Endothelial cell of umbilical vein (primary cell): Measurements from ENCODE around the gene SLC35G4. TPM values are rescaled to one million over a fixed set of nuclear protein-coding genes. Genes with fewer than 3 reads are reported as not detected.

Experiments used
- BruUV-seq: library from RNA; stranded (reverse); fragments of 400-500 nt; replicated peaks from 2 replicates; lab custom pipeline; 2021; lab: Mats Ljungman, UMichigan
- CTCF ChIA-PET: fragments of 300-600, 350-600 bp; sonication (Branson Sonifier 250); formaldehyde crosslinking; loops from one replicate; lab custom pipeline; 2021; ENCODE audit warnings: antibody characterized with exemption, inconsistent platforms; lab: Charles Lee
- POLR2A ChIA-PET: fragments of 300-600, 350-600 bp; sonication (Branson Sonifier 250); formaldehyde crosslinking; loops from one replicate; lab custom pipeline; 2021; ENCODE audit warnings: antibody characterized with exemption, inconsistent platforms; lab: Charles Lee
- DNase-seq: peaks from one replicate; pipeline ENCODE4 v3.0.0-alpha.2; 2011; ENCODE audit warnings: low read depth, low spot score
- FAIRE-seq: peaks from 2 replicates; lab custom pipeline; 2011; peaks lifted over from hg19 to GRCh38; lab: Jason Lieb, UNC
- H2AFZ ChIP-seq: 2 replicates; pipeline ENCODE4 v1.6.0; 2012; ENCODE audit warnings: low read depth, low read length, control low read depth, inconsistent platforms
- H3K27ac ChIP-seq: 2 replicates; pipeline ENCODE4 v1.5.1; 2011; ENCODE audit warnings: low read depth, mild to moderate bottlenecking, control low read depth, low read length, moderate library complexity; ENCODE audit not compliant: insufficient read depth
- H3K27me3 ChIP-seq, 2 experiments: 2 replicates each; pipeline versions ENCODE4 v1.6.0 to v1.6.1; 2011; ENCODE audit warnings: low read length in 2 of 2, mixed read lengths in 1 of 2; ENCODE audit not compliant: control insufficient read depth in 2 of 2, insufficient read depth in 2 of 2
- H3K36me3 ChIP-seq, 2 experiments: 2 replicates in 1 of 2; 3 replicates in 1 of 2; pipeline ENCODE4 v1.5.1; 2011; ENCODE audit warnings: low read length in 2 of 2, mild to moderate bottlenecking in 1 of 2, moderate library complexity in 1 of 2; ENCODE audit not compliant: control insufficient read depth in 2 of 2, insufficient read depth in 2 of 2; ENCODE audit errors: extremely low read depth in 1 of 2
- H3K4me1 ChIP-seq: 3 replicates; pipeline ENCODE4 v1.5.1; 2011; ENCODE audit warnings: mild to moderate bottlenecking, low read length; ENCODE audit not compliant: control insufficient read depth, insufficient read depth; ENCODE audit errors: extremely low read depth
- H3K4me2 ChIP-seq: 2 replicates; pipeline ENCODE4 v1.6.1; 2011; ENCODE audit warnings: low read length, control low read depth, mixed read lengths; ENCODE audit not compliant: insufficient read depth
- H3K4me3 ChIP-seq, 3 experiments: fragments of 200-600 bp in 1 of 3; sonication (generic), shearing (Covaris generic) in 1 of 3; replicated peaks in 1 of 3; 2 replicates each; pipeline ENCODE4 v1.5.1; 2011 to 2016; ENCODE audit warnings: control low read depth in 3 of 3, low read length in 3 of 3, mild to moderate bottlenecking in 2 of 3, inconsistent platforms in 1 of 3, low read depth in 1 of 3, moderate library complexity in 1 of 3; ENCODE audit not compliant: insufficient read depth in 1 of 3
- H3K79me2 ChIP-seq: 2 replicates; pipeline ENCODE4 v1.6.0; 2012; ENCODE audit warnings: low read length, inconsistent platforms; ENCODE audit not compliant: control insufficient read depth, insufficient read depth
- H3K9ac ChIP-seq: replicated peaks from 2 replicates; pipeline ENCODE3; 2011; ENCODE audit warnings: low read length, control low read depth; ENCODE audit not compliant: insufficient read depth; ENCODE audit errors: extremely low read depth
- H3K9me1 ChIP-seq: replicated peaks from 3 replicates; pipeline ENCODE4 v1.6.0; 2011; ENCODE audit warnings: mild to moderate bottlenecking, low read length; ENCODE audit not compliant: control insufficient read depth, insufficient read depth; ENCODE audit errors: extremely low read depth
- H3K9me3 ChIP-seq: replicated peaks from 2 replicates; pipeline ENCODE4 v1.5.1; 2012; ENCODE audit warnings: low read length, inconsistent platforms; ENCODE audit not compliant: control insufficient read depth, insufficient read depth
- H4K20me1 ChIP-seq: replicated peaks from 2 replicates; pipeline ENCODE3; 2011; ENCODE audit warnings: mild to moderate bottlenecking, low read length; ENCODE audit not compliant: control insufficient read depth, insufficient read depth; ENCODE audit errors: extremely low read depth
- CTCF ChIP-seq, 2 donors: IDR thresholded peaks; 1 replicate in 1 of 2; 2 replicates in 1 of 2; pipeline ENCODE4 v1.5.1; 2011; ENCODE audit warnings: low read length in 2 of 2, mild to moderate bottlenecking in 2 of 2, moderate library complexity in 2 of 2, control low read depth in 1 of 2, inconsistent platforms in 1 of 2, low read depth in 1 of 2; ENCODE audit not compliant: insufficient read depth in 1 of 2; ENCODE audit errors: extremely low read depth in 1 of 2
- EZH2 ChIP-seq: IDR thresholded peaks from 2 replicates; pipeline ENCODE4 v1.6.1; 2012; ENCODE audit warnings: borderline replicate concordance, low read depth, mild to moderate bottlenecking, moderate library complexity, low read length, inconsistent platforms; ENCODE audit not compliant: severe bottlenecking
- FOS ChIP-seq: IDR thresholded peaks from 2 replicates; pipeline ENCODE4 v1.6.1; 2011; ENCODE audit warnings: mild to moderate bottlenecking, low read length, moderate library complexity, borderline replicate concordance; ENCODE audit not compliant: insufficient read depth
- GATA2 ChIP-seq: IDR thresholded peaks from 2 replicates; pipeline ENCODE4 v1.7.0; 2011; ENCODE audit warnings: low read depth, mild to moderate bottlenecking, moderate library complexity, mixed read lengths, low read length; ENCODE audit not compliant: insufficient read length, insufficient read depth
- JUN ChIP-seq: IDR thresholded peaks from 2 replicates; pipeline ENCODE4 v1.6.1; 2011; ENCODE audit warnings: borderline replicate concordance, low read depth; ENCODE audit not compliant: insufficient read length, insufficient read depth
- MAX ChIP-seq: IDR thresholded peaks from 2 replicates; pipeline ENCODE4 v1.6.1; 2011; ENCODE audit not compliant: insufficient read depth, insufficient read length
- MYC ChIP-seq: IDR thresholded peaks from one replicate; pipeline ENCODE4 v1.6.1; 2011; ENCODE audit warnings: mild to moderate bottlenecking, low read depth, low read length
- POLR2A ChIP-seq: IDR thresholded peaks from 2 replicates; pipeline ENCODE4 v1.6.1; 2012; ENCODE audit warnings: low read depth, mild to moderate bottlenecking, control low read depth, low read length
- POLR2AphosphoS5 ChIP-seq: IDR thresholded peaks from 2 replicates; pipeline ENCODE4 v1.6.1; 2012; ENCODE audit warnings: low read depth, mild to moderate bottlenecking, control low read depth, low read length, moderate library complexity; ENCODE audit not compliant: insufficient read depth
- dilution Hi-C: fragments of 300-500 bp; cut with MboI; formaldehyde crosslinking; loops from one replicate; pipeline ENCODE4 v1.15.0; 2019; ENCODE audit warnings: low sequenced_read_pairs; ENCODE audit not compliant: extremely low pct_ligation_motif_present
- intact Hi-C: fragments of 100-400 bp; cut with micrococcal nuclease; formaldehyde crosslinking; loops from one replicate; pipeline ENCODE4 v1.10.0; 2022
- polyA plus RNA-seq, 4 experiments: library from polyadenylated mRNA; depleted of rRNA in 3 of 4; stranded (reverse) in 3 of 4; unstranded in 1 of 4; fragments of >200 nt; gene quantifications; 2 replicates each; pipeline versions ENCODE4 v1.2.1 to v1.2.3, GENCODE V29; 2011 to 2012; ENCODE audit warnings: missing spikeins in 1 of 4
- total RNA-seq: library from RNA; stranded (reverse); gene quantifications from 2 replicates; pipeline ENCODE4 v1.2.3, GENCODE V29; 2021

The SLC35G4 gene
- total and polyA plus RNA-seq, 2 donors (not counting 3 experiments of a cell fraction or from before 2014, with no cell fraction given), result not detected

GRCh38 chr18:11657554-11657953 lies 48.2 kb downstream of the SLC35G4 start:
- H3K4me3 ChIP-seq, result no peak overlapping the region
- dilution Hi-C loops, result no loop called here
- no peak overlapping the region for H2AFZ ChIP-seq
- intact Hi-C loops, result loop anchor here (10.0 kb wide), 1 partner anchor 577 kb away; no protein-coding TSS in a partner anchor
- no peaks in the 10 kb centered on the region for H4K20me1 ChIP-seq
- peaks cover 0 to 2% of the 10 kb centered on the region in 2 experiments for H3K27me3 ChIP-seq
- H3K79me2 ChIP-seq, result no peaks in the 10 kb centered on the region
- no peak overlapping the region for H3K27ac ChIP-seq
- BruUV-seq, result no TSS peak
- FAIRE-seq (no peak), DNase-seq (no peak)
- H3K4me1 ChIP-seq, result no peaks in the 10 kb centered on the region
- no peak for TF ChIP-seq EZH2
- no peak for TF ChIP-seq POLR2A
- TF ChIP-seq MYC, result no peak
- TF ChIP-seq JUN, result no peak
- TF ChIP-seq POLR2AphosphoS5, result no peak
- POLR2A ChIA-PET, result no interaction called here
- CTCF ChIA-PET, result interaction anchor here (3.1 to 4.5 kb wide), 3 partner anchors 9 to 381 kb away, joined by 22 to 50 read pairs (median 41); no protein-coding TSS in a partner anchor
- H3K9me3 ChIP-seq, result no peaks in the 10 kb centered on the region
- no peaks in the 10 kb centered on the region for H3K9me1 ChIP-seq
- no peak overlapping the region for H3K9ac ChIP-seq
- no peaks in the 10 kb centered on the region for H3K36me3 ChIP-seq
- H3K4me2 ChIP-seq, result no peak overlapping the region

- Histone ChIP-seq H3K4me3 (no peak overlapping the region), H3K79me2 (no peaks in the 10 kb centered on the region), H3K4me2 (no peak overlapping the region), H3K9me3 (no peaks in the 10 kb centered on the region), H3K36me3 (no peaks in the 10 kb centered on the region), H3K9me1 (no peaks in the 10 kb centered on the region), H3K27ac (no peak overlapping the region), H4K20me1 (no peaks in the 10 kb centered on the region), H2AFZ (no peak overlapping the region), H3K4me1 (no peaks in the 10 kb centered on the region), H3K27me3 (peaks cover 0 to 2% of the 10 kb centered on the region in 2 experiments), H3K9ac (no peak overlapping the region)
- BruUV-seq, result no TSS peak
- DNase-seq, result no peak
- TF ChIP-seq FOS (no peak), POLR2AphosphoS5 (no peak), JUN (no peak), CTCF (IDR thresholded peaks at IDR 0.05; ENCODE audit: extremely low read depth in 1 of 2, insufficient read depth in 1 of 2, low read depth in 1 of 2, low read length in 2 of 2) (no peak), MYC (no peak), GATA2 (no peak), POLR2A (no peak), MAX (no peak)
- FAIRE-seq, result no peak
- ChIA-PET CTCF (interaction anchor here (3.5 kb wide), 1 partner anchor 8 kb away, joined by 22 read pairs; no protein-coding TSS in a partner anchor), POLR2A (no interaction called here)
- dilution Hi-C loops (no loop called here), intact Hi-C loops (loop anchor here (10.0 kb wide), 1 partner anchor 577 kb away; no protein-coding TSS in a partner anchor)
These were observed 48.6 kb downstream of the SLC35G4 start for GRCh38 chr18:11658019-11658418.
